ENCODE data around the gene CFAP107. TPM values are rescaled to one million over a fixed set of nuclear protein-coding genes. Genes with fewer than 3 reads are reported as not detected.

CFAP107 gene
- total RNA-seq, 1 donor from 2014 or later, result not detected

Other genes with a start within 250 kb of the CFAP107 start
- gene DHRS3, start 128.0 kb upstream of the CFAP107 start, total RNA-seq, result 66.4 and 69.2 TPM in 2 replicates
- gene AADACL4, start 102.1 kb upstream of the CFAP107 start, total RNA-seq, result not detected in 2 replicates
- not detected in 2 replicates for gene AADACL3, start 30.1 kb upstream of the CFAP107 start, total RNA-seq
- gene PRAMEF12, start 27.5 kb downstream of the CFAP107 start, total RNA-seq, result not detected in 2 replicates
- gene PRAMEF1, start 45.2 kb downstream of the CFAP107 start, total RNA-seq, result not detected in 2 replicates
- gene PRAMEF11, start 85.2 kb downstream of the CFAP107 start, total RNA-seq, result not detected in 2 replicates
- not detected in 2 replicates for gene HNRNPCL1, start 102.5 kb downstream of the CFAP107 start, total RNA-seq
- gene PRAMEF2, start 110.9 kb downstream of the CFAP107 start, total RNA-seq, result not detected in 2 replicates
- not detected in 2 replicates for gene PRAMEF4, start 140.0 kb downstream of the CFAP107 start, total RNA-seq
- gene PRAMEF10, start 152.1 kb downstream of the CFAP107 start, total RNA-seq, result not detected in 2 replicates
- gene PRAMEF7, start 170.4 kb downstream of the CFAP107 start, total RNA-seq, result not detected in 2 replicates
- not detected in 2 replicates for gene PRAMEF6, start 201.4 kb downstream of the CFAP107 start, total RNA-seq

All from activated CD4-positive, alpha-beta T cell treated with anti-CD3 and anti-CD28 coated beads, Interleukin-2, amount 10 ng/mL, durations not matched to agents 24 days and 14 days (primary cell).